Neural cell (in vitro differentiated cells): ENCODE results near the gene AK3. TPM values are rescaled to one million over a fixed set of nuclear protein-coding genes. Genes with fewer than 3 reads are reported as not detected.

Experiments
- H2AFZ ChIP-seq: fragments of 200-600, 300-800 bp; sonication (generic), shearing (Covaris generic); 2 replicates; pipeline ENCODE4 v1.6.0; 2014; ENCODE audit warnings: low read depth, mild to moderate bottlenecking, antibody characterized with exemption, low read length, moderate library complexity
- H3F3A ChIP-seq: fragments of 200-600 bp; shearing (Covaris generic); 2 replicates; pipeline ENCODE4 v1.6.1; 2016; ENCODE audit warnings: mild to moderate bottlenecking, moderate library complexity, mixed read lengths, antibody characterized with exemption, low read length; ENCODE audit not compliant: insufficient read depth, poor library complexity, severe bottlenecking
- H3K27ac ChIP-seq: fragments of 200-600, 300-800 bp; sonication (generic), shearing (Covaris generic); 2 replicates; pipeline ENCODE4 v1.5.1; 2014; ENCODE audit warnings: mild to moderate bottlenecking, low read length, moderate library complexity
- H3K27me3 ChIP-seq: fragments of 300-800, 200-600 bp; sonication (generic), shearing (Covaris generic); 2 replicates; pipeline ENCODE4 v1.6.0; 2014; ENCODE audit warnings: mild to moderate bottlenecking, low read depth, low read length, moderate library complexity; ENCODE audit not compliant: insufficient read depth
- H3K36me3 ChIP-seq: fragments of 300-800, 200-600 bp; sonication (generic), shearing (Covaris generic); 2 replicates; pipeline ENCODE4 v1.5.1; 2014; ENCODE audit warnings: mild to moderate bottlenecking, antibody characterized with exemption, low read length, moderate library complexity; ENCODE audit not compliant: insufficient read depth
- H3K4me2 ChIP-seq: fragments of 300-800, 200-600 bp; sonication (generic), shearing (Covaris generic); 2 replicates; pipeline ENCODE4 v1.6.0; 2014; ENCODE audit warnings: mild to moderate bottlenecking, low read length
- H3K4me3 ChIP-seq: fragments of 300-800, 200-600 bp; sonication (generic), shearing (Covaris generic); 2 replicates; pipeline ENCODE4 v1.5.1; 2014; ENCODE audit warnings: mild to moderate bottlenecking, low read length, moderate library complexity
- H3K79me2 ChIP-seq: fragments of 200-600 bp; shearing (Covaris generic); replicated peaks from 2 replicates; pipeline ENCODE4 v1.6.0; 2014; ENCODE audit warnings: mild to moderate bottlenecking, low read length, moderate library complexity; ENCODE audit not compliant: insufficient read depth
- H3K9ac ChIP-seq: fragments of 300-800, 200-600 bp; sonication (generic), shearing (Covaris generic); 2 replicates; pipeline ENCODE4 v1.6.1; 2016; ENCODE audit warnings: mild to moderate bottlenecking, low read length, mixed read lengths
- H3K9me2 ChIP-seq: fragments of 200-600 bp; shearing (Covaris generic); 2 replicates; pipeline ENCODE4 v1.6.1; 2016; ENCODE audit warnings: mild to moderate bottlenecking, low read length, mixed read lengths; ENCODE audit not compliant: insufficient read depth
- H3K9me3 ChIP-seq: fragments of 200-600, 300-800 bp; sonication (generic), shearing (Covaris generic); 2 replicates; pipeline ENCODE4 v1.6.1; 2016; ENCODE audit warnings: mild to moderate bottlenecking, mixed run types, low read length, moderate library complexity, mixed read lengths
- H4K20me1 ChIP-seq: fragments of 200-600 bp; shearing (Covaris generic); 2 replicates; pipeline ENCODE4 v1.6.1; 2016; ENCODE audit warnings: mild to moderate bottlenecking, mixed run types; ENCODE audit not compliant: insufficient read depth
- EP300 ChIP-seq: fragments of 450-650 bp; conservative IDR thresholded peaks from 2 replicates; pipeline ENCODE4 v1.6.1; 2014; ENCODE audit warnings: antibody characterized with exemption, mild to moderate bottlenecking, moderate library complexity; ENCODE audit not compliant: poor library complexity, severe bottlenecking
- EZH2 ChIP-seq: fragments of 200-600, 300-800 bp; shearing (Covaris generic), sonication (generic); IDR thresholded peaks from 2 replicates; pipeline ENCODE4 v1.6.1; 2014; ENCODE audit warnings: antibody characterized with exemption, low read length, borderline replicate concordance, mild to moderate bottlenecking; ENCODE audit not compliant: insufficient read depth, poor library complexity, severe bottlenecking
- MXI1 ChIP-seq: fragments of 450-650 bp; conservative IDR thresholded peaks from 2 replicates; pipeline ENCODE4 v1.6.1; 2014; ENCODE audit warnings: antibody characterized with exemption, mild to moderate bottlenecking; ENCODE audit not compliant: poor library complexity, severe bottlenecking
- POLR2AphosphoS5 ChIP-seq: IDR thresholded peaks from 2 replicates; pipeline ENCODE4 v1.6.1; 2012
- RAD21 ChIP-seq: fragments of 450-650 bp; conservative IDR thresholded peaks from 2 replicates; pipeline ENCODE4 v1.6.1; 2014; ENCODE audit warnings: antibody characterized with exemption, mild to moderate bottlenecking, moderate library complexity
- SMC3 ChIP-seq: fragments of 450-650 bp; conservative IDR thresholded peaks from 2 replicates; pipeline ENCODE4 v1.6.1; 2014; ENCODE audit warnings: antibody characterized with exemption, mild to moderate bottlenecking, moderate library complexity; ENCODE audit not compliant: poor library complexity
- TAF1 ChIP-seq: IDR thresholded peaks from 2 replicates; pipeline ENCODE4 v1.6.1; 2012; ENCODE audit warnings: low read depth
- polyA plus RNA-seq: library from polyadenylated mRNA; depleted of rRNA; stranded (reverse); fragments of >200 nt; gene quantifications from 2 replicates; pipeline ENCODE4 v1.2.3, GENCODE V29; 2014
- TF ChIP-seq, protein P1 (sequence below): IDR thresholded peaks from 2 replicates; pipeline ENCODE4 v1.6.1; 2012; ENCODE audit warnings: borderline replicate concordance
- TF ChIP-seq, protein P2 (sequence below): fragments of 450-650 bp; IDR thresholded peaks from 2 replicates; pipeline ENCODE4 v1.5.1; 2014; ENCODE audit warnings: antibody characterized with exemption, mild to moderate bottlenecking, moderate library complexity; ENCODE audit not compliant: poor library complexity, severe bottlenecking

AK3 gene
- polyA plus RNA-seq, 1 donor from 2014 or later, result 73.7 TPM

DNA sequence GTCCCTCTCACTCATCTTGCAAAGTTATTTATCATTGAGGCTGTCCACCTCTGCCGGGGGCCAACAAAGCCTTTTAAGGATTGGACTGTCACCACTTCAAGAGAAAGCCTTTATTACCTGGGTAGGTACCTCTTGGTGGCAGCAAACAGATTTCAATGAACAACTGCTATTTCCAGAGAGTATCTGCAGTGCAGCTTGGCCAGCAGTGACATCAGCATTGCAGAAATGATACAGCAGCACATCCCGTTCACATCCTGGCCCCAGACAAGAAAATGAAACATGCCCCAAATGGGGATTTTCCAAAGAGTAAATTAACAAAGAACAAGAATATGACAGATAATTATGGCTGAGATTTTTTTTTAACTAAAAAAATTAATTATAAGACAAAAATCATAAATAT, 72.4 kb downstream of the AK3 start:
- no peaks in the 10 kb centered on the region for H3K9me3 ChIP-seq
- H4K20me1 ChIP-seq, result no peaks in the 10 kb centered on the region
- H3F3A ChIP-seq, result no peaks in the 10 kb centered on the region
- H3K4me2 ChIP-seq, result no peak overlapping the region
- no peaks in the 10 kb centered on the region for H3K27me3 ChIP-seq
- no peaks in the 10 kb centered on the region for H3K9me2 ChIP-seq
- TF ChIP-seq EP300 (no peak), RAD21 (no peak), POLR2AphosphoS5 (no peak), EZH2 (no peak), MXI1 (no peak), TAF1 (no peak)
- TF ChIP-seq, protein P1, sequence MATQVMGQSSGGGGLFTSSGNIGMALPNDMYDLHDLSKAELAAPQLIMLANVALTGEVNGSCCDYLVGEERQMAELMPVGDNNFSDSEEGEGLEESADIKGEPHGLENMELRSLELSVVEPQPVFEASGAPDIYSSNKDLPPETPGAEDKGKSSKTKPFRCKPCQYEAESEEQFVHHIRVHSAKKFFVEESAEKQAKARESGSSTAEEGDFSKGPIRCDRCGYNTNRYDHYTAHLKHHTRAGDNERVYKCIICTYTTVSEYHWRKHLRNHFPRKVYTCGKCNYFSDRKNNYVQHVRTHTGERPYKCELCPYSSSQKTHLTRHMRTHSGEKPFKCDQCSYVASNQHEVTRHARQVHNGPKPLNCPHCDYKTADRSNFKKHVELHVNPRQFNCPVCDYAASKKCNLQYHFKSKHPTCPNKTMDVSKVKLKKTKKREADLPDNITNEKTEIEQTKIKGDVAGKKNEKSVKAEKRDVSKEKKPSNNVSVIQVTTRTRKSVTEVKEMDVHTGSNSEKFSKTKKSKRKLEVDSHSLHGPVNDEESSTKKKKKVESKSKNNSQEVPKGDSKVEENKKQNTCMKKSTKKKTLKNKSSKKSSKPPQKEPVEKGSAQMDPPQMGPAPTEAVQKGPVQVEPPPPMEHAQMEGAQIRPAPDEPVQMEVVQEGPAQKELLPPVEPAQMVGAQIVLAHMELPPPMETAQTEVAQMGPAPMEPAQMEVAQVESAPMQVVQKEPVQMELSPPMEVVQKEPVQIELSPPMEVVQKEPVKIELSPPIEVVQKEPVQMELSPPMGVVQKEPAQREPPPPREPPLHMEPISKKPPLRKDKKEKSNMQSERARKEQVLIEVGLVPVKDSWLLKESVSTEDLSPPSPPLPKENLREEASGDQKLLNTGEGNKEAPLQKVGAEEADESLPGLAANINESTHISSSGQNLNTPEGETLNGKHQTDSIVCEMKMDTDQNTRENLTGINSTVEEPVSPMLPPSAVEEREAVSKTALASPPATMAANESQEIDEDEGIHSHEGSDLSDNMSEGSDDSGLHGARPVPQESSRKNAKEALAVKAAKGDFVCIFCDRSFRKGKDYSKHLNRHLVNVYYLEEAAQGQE, result no peak
- TF ChIP-seq, protein P2, sequence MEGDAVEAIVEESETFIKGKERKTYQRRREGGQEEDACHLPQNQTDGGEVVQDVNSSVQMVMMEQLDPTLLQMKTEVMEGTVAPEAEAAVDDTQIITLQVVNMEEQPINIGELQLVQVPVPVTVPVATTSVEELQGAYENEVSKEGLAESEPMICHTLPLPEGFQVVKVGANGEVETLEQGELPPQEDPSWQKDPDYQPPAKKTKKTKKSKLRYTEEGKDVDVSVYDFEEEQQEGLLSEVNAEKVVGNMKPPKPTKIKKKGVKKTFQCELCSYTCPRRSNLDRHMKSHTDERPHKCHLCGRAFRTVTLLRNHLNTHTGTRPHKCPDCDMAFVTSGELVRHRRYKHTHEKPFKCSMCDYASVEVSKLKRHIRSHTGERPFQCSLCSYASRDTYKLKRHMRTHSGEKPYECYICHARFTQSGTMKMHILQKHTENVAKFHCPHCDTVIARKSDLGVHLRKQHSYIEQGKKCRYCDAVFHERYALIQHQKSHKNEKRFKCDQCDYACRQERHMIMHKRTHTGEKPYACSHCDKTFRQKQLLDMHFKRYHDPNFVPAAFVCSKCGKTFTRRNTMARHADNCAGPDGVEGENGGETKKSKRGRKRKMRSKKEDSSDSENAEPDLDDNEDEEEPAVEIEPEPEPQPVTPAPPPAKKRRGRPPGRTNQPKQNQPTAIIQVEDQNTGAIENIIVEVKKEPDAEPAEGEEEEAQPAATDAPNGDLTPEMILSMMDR, result no peak
- H3K79me2 ChIP-seq, result no peaks in the 10 kb centered on the region
- H3K27ac ChIP-seq, result no peak overlapping the region
- no peaks in the 10 kb centered on the region for H3K36me3 ChIP-seq
- H2AFZ ChIP-seq, result no peak overlapping the region
- no peak overlapping the region for H3K9ac ChIP-seq
- no peak overlapping the region for H3K4me3 ChIP-seq

DNA sequence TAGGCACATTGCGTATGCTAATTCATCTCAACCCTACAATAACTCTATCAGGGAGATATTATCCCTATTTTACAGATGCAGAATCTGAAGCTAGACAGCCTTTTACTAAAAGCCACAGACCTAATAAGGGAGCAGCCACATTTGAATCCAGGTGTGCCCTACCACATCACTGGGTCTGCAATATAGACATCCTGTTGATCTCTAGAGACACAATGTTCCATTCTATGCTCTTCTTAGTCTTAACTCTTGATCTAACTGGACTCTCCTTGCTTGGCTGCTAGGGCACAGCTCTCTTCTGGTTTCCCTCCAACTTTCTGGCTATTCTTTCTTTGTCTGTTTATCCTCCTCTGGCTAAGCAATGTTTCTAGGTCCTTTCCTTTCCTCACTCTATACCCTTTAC, 73.3 kb downstream of the AK3 start:
- no peaks in the 10 kb centered on the region for H4K20me1 ChIP-seq
- no peak overlapping the region for H3K27ac ChIP-seq
- H3K9me2 ChIP-seq, result no peaks in the 10 kb centered on the region
- H3K9me3 ChIP-seq, result no peaks in the 10 kb centered on the region
- no peaks in the 10 kb centered on the region for H3K27me3 ChIP-seq
- H3K4me2 ChIP-seq, result no peak overlapping the region
- no peaks in the 10 kb centered on the region for H3K36me3 ChIP-seq
- no peak overlapping the region for H3K9ac ChIP-seq
- H3K79me2 ChIP-seq, result no peaks in the 10 kb centered on the region
- TF ChIP-seq, protein P1, result no peak
- TF ChIP-seq POLR2AphosphoS5, result no peak
- TF ChIP-seq MXI1, result no peak
- no peak for TF ChIP-seq RAD21
- TF ChIP-seq, protein P2, result no peak
- no peak for TF ChIP-seq EZH2
- TF ChIP-seq SMC3, result no peak
- no peak for TF ChIP-seq EP300
- TF ChIP-seq TAF1, result no peak
- no peak overlapping the region for H2AFZ ChIP-seq
- no peaks in the 10 kb centered on the region for H3F3A ChIP-seq
- H3K4me3 ChIP-seq, result no peak overlapping the region
